Coronary artery (tissue), 2 donors: ENCODE results near the gene C17orf113.

ENCODE experiments used
- DNase-seq: peaks from one replicate; pipeline ENCODE4 v3.0.0-alpha.2; 2017; ENCODE audit warnings: low spot score
- H3K27ac ChIP-seq, 2 donors: fragments of 200-600 bp; sonication (generic); one replicate each; pipeline ENCODE4 v1.5.1; 2016 to 2019
- H3K4me3 ChIP-seq: fragments of 200-600 bp; sonication (generic); 2 replicates; pipeline ENCODE4 v1.5.1; 2016; ENCODE audit warnings: mild to moderate bottlenecking, moderate library complexity
- CTCF ChIP-seq: fragments of 200-600 bp; sonication (generic); IDR thresholded peaks from one replicate; pipeline ENCODE4 v1.5.1; 2019; ENCODE audit warnings: antibody characterized with exemption

The C17orf113 gene

GRCh38 chr17:42051645-42052044 is 1.2 kb upstream of the C17orf113 start:
- no peak overlapping the region for H3K27ac ChIP-seq
- no peak overlapping the region for H3K4me3 ChIP-seq
- DNase-seq = no peak
- TF ChIP-seq CTCF = no peak

- Histone ChIP-seq H3K27ac (no peak overlapping the region), H3K4me3 (peak overlapping the region; percentile 89)
- DNase-seq = no peak
- no peak for TF ChIP-seq CTCF
Measured at GRCh38 chr17:42051013-42051400, 606 bp upstream of the C17orf113 start.

GRCh38 chr17:42049834-42050392 is 488 bp downstream of the C17orf113 start:
- H3K4me3 ChIP-seq = peak overlapping the region; percentile 89
- no peak overlapping the region for H3K27ac ChIP-seq
- no peak for DNase-seq
- no peak for TF ChIP-seq CTCF

- no peak overlapping the region for H3K27ac ChIP-seq
- H3K4me3 ChIP-seq = no peak overlapping the region
- no peak for DNase-seq
- no peak for TF ChIP-seq CTCF
Measured at GRCh38 chr17:42047343-42047742, 3.1 kb downstream of the C17orf113 start.

- DNase-seq = no peak
- no peak overlapping the region for H3K27ac ChIP-seq
- no peak overlapping the region for H3K4me3 ChIP-seq
- TF ChIP-seq CTCF = no peak
Measured at GRCh38 chr17:42045719-42046118, 4.7 kb downstream of the C17orf113 start.

- no peak for TF ChIP-seq CTCF
- Histone ChIP-seq H3K4me3 (no peak overlapping the region), H3K27ac (no peak overlapping the region)
- DNase-seq = no peak
Measured at GRCh38 chr17:42042598-42043319, 7.6 kb downstream of the C17orf113 start.

GRCh38 chr17:42041619-42042018 is 8.8 kb downstream of the C17orf113 start:
- Histone ChIP-seq H3K4me3 (no peak overlapping the region), H3K27ac (no peak overlapping the region)
- no peak for TF ChIP-seq CTCF
- DNase-seq = no peak
